ENCODE measurements around the gene ST8SIA6. TPM values are rescaled to one million over a fixed set of nuclear protein-coding genes. Genes with fewer than 3 reads are reported as not detected.

ST8SIA6 gene
- total and polyA plus RNA-seq, 2 experiments from 2014 or later: 0.79 TPM; not detected in 1

- H3K9me3 ChIP-seq (ENCODE audit: low read depth): no peaks in the 10 kb centered on the region
- H3K27ac ChIP-seq: no peak overlapping the region
- TF ChIP-seq CTCF (IDR thresholded peaks at IDR 0.05; ENCODE audit: low read depth, low read length): no peak
- H3K27me3 ChIP-seq: no peaks in the 10 kb centered on the region
- H3K4me3 ChIP-seq: no peak overlapping the region
- DNase-seq (ENCODE audit: low read depth in 1 of 2, low spot score in 1 of 2): no peak
- H3K4me1 ChIP-seq (ENCODE audit: low read depth): no peaks in the 10 kb centered on the region
- H3K36me3 ChIP-seq: no peaks in the 10 kb centered on the region
Measured at GRCh38 chr10:17289763-17290162, 164.6 kb downstream of the ST8SIA6 start.

GRCh38 chr10:17286562-17287550, 167.5 kb downstream of the ST8SIA6 start:
- H3K36me3 ChIP-seq: no peaks in the 10 kb centered on the region
- no peak for DNase-seq (ENCODE audit: low read depth in 1 of 2, low spot score in 1 of 2)
- no peak overlapping the region for H3K27ac ChIP-seq
- no peaks in the 10 kb centered on the region for H3K27me3 ChIP-seq
- no peaks in the 10 kb centered on the region for H3K9me3 ChIP-seq (ENCODE audit: low read depth)
- H3K4me1 ChIP-seq (ENCODE audit: low read depth): no peaks in the 10 kb centered on the region
- no peak for TF ChIP-seq CTCF (IDR thresholded peaks at IDR 0.05; ENCODE audit: low read depth, low read length)
- no peak overlapping the region for H3K4me3 ChIP-seq

DNA sequence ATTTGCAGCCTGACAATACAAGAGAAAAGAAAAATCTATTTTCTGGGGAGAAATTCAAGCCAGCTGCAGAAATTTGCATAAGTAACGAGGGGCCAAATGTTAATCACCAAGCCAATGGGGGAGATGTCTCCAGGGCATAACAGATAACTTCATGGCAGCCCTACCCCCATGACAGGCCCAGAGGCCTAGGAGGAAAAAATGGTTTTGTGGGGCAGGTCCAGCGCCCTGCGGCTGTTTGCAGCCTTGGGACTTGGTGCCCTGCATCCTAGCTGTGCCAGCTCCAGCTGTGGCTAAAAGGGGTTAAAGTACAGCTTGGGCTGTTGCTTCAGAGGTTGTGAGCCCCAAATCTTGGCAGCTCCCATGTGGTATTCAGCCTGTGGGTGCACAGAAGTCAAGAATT, 172.1 kb downstream of the ST8SIA6 start:
- DNase-seq (ENCODE audit: low read depth in 1 of 2, low spot score in 1 of 2): no peak
- TF ChIP-seq CTCF (IDR thresholded peaks at IDR 0.05; ENCODE audit: low read depth, low read length): no peak
- H3K36me3 ChIP-seq: no peaks in the 10 kb centered on the region

DNA sequence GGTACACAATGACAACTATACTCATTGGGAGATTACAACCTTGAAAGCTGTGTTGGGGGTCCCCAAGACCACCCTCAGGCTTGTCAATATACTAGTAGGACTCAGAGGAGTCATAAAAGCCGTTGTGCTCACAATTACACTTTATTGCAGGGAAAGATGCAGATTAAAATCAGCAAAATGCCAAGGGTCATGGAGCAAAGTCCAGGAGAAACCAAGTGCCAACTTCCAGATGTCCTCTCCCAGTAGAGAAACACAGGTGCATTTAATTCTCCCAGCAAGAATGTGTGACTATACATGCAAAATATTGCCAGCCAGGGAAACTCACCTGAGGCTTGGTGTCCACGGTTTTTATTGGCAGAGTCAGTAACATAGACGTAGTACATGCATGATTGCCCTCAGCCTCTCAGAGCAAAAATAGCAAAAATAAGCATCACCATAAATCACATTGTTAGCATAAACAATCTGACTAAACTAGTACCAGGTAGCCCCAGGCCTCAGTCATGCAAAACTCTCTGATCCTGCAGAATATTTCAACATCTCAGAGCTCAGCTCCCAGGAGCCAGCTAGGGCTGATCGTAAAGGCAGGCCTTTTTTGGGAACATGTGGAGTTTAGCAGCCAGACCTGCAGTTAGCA, 175.7 kb downstream of the ST8SIA6 start:
- TF ChIP-seq CTCF (IDR thresholded peaks at IDR 0.05; ENCODE audit: low read depth, low read length): no peak
- no peaks in the 10 kb centered on the region for H3K36me3 ChIP-seq
- H3K27me3 ChIP-seq: no peaks in the 10 kb centered on the region
- no peak for DNase-seq (ENCODE audit: low read depth in 1 of 2, low spot score in 1 of 2)
- no peak overlapping the region for H3K4me3 ChIP-seq
- no peaks in the 10 kb centered on the region for H3K4me1 ChIP-seq (ENCODE audit: low read depth)
- H3K27ac ChIP-seq: no peak overlapping the region
- no peaks in the 10 kb centered on the region for H3K9me3 ChIP-seq (ENCODE audit: low read depth)

More for the DNA sequence above, 172.1 kb downstream of the ST8SIA6 start:
- Histone ChIP-seq H3K27ac (no peak overlapping the region), H3K9me3 (ENCODE audit: low read depth) (no peaks in the 10 kb centered on the region), H3K27me3 (no peaks in the 10 kb centered on the region), H3K4me3 (no peak overlapping the region), H3K4me1 (ENCODE audit: low read depth) (no peaks in the 10 kb centered on the region)

DNA sequence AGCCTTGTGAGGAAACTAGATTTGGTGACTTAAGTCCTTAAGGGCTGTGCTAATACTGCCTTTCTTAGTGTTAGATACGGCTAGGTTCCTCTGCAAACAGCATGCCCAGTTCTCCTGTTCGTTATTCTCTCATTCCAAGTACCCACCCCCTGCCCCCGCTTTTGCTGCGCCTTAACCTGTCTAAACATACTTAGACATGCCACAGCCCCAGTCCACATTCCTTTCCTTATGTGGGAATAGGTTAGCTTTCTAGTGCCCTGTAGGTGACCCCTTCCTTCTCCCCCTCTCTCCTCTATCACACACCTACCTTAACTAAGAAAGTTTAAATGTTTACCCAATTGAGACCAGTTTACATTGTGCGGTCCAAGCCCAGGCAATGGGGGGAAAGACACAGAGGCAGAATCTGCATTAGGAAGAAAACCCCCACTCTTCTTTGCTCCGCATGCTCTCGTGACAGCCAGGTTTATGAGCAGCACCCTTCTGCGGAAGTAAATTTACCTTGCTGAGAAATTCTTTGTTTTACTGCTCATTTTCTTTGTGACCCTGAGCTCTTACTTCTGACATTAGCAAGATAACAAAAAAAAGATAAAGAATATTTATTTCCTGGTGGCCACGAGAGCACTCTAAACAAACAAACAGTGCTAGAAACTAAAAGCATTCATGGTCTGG, 177.5 kb downstream of the ST8SIA6 start:
- Histone ChIP-seq H3K27me3 (no peaks in the 10 kb centered on the region), H3K36me3 (no peaks in the 10 kb centered on the region), H3K9me3 (ENCODE audit: low read depth) (no peaks in the 10 kb centered on the region), H3K27ac (no peak overlapping the region), H3K4me1 (ENCODE audit: low read depth) (no peaks in the 10 kb centered on the region), H3K4me3 (no peak overlapping the region)
- no peak for TF ChIP-seq CTCF (IDR thresholded peaks at IDR 0.05; ENCODE audit: low read depth, low read length)
- no peak for DNase-seq (ENCODE audit: low read depth in 1 of 2, low spot score in 1 of 2)
